Embryonic facial prominence (tissue), 1 donor: ENCODE results near the gene PCDH9.

Experiments used
- DNase-seq: peaks from one replicate; pipeline ENCODE4 v3.0.0-alpha.2; 2016; ENCODE audit errors: extremely low spot score

The PCDH9 gene

GRCh38 chr13:66399873-66400272, 830.3 kb downstream of the PCDH9 start:
- no peak for DNase-seq

DNA sequence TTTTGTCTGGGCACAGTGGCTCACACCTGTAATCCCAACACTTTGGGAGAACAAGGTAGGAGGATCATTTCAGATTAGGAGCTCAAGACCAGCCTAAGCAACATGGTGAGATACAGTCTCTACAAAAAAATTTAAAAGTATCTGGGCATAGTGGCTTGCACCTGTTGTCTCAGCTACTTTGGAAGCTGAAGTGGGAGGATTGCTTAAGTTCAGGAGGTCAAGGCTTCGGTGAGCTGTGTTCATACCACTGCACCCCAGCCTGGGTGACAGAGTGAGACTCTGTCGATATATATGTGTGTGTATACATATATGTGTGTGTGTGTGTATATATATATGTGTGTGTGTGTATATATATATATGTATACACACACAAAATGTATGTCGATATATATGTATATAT, 833.0 kb downstream of the PCDH9 start:
- DNase-seq: no peak

- no peak for DNase-seq
Observed at GRCh38 chr13:66391322-66391721, 838.8 kb downstream of the PCDH9 start.

DNA sequence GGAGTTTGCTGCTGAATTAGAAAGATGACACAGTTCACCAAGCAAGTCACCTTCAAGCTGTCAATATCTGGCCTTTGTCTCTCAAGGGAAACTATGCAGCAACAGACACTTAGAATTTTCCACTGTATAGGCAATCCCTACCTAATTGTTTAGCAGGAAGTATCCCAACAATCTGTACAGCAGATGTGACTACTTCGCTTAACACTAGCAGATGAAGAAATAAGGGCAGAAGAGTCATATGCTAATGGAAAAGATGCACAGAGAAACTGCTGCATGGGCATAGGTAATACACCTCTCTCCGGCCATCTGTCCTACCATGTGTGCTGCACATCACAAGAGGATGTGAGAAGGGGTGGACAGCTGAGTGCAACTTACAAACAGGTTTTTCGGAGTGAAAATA, 851.2 kb downstream of the PCDH9 start:
- no peak for DNase-seq

DNA sequence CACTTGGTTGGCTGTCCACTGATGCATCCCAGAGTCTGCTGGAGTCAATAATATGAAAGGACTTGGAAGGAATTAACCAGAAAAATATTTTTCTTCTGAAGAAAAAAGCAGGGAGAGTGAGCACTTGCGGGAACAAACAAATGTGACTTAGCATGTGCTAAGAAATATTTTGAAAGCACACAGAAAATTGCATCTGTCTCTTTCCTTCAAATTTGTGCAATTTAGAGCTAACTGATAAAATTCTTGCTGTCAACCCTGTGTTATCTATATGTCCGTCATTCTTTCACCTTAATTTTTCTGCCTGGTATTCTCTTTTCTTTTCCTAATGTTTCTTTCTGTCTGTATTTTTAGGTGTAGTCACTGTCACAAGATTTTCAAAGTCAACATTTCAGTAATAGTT, 852.6 kb downstream of the PCDH9 start:
- DNase-seq: no peak

- no peak for DNase-seq
Observed at GRCh38 chr13:66375756-66376155, 854.4 kb downstream of the PCDH9 start.

- DNase-seq: no peak
Observed at GRCh38 chr13:66369666-66370065, 860.5 kb downstream of the PCDH9 start.

DNA sequence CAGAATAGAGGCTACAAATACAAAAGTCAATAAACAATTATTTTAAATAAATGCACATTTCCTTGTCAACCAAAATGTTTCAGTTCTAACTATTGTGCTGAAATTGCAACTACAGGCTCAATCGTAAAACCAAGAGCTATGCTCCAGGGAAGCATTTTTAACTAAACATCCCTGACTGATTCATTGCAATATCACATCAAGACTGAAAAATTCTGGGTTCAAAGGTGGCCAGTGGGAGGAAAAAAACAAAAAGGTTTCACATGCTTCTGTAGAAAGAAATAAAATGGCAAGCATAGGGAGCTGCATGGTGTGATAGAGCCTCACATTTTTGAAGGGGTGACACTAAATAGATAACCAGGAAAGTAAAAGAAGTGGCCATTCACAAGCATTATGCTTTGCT, 862.8 kb downstream of the PCDH9 start:
- no peak for DNase-seq

DNA sequence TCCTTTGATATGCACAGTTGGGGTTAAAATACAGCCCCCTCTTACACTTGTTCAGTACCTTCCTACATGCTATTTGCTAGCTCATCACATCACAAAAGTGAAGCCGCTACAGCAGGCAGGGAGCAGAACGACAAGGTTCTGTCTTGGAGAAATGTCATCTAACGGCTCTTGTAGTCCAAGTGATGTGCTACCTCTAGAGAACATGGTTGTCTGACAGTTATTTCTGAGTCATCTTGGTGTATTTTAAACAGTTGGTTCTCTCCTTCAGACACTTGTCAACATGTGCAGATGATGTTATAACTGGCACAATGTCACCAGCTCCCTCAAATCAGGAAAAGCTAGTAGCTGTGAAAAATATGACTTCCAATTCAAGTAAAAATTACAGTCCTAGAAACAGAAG, 865.0 kb downstream of the PCDH9 start:
- DNase-seq: no peak

GRCh38 chr13:66364346-66364745, 865.8 kb downstream of the PCDH9 start:
- no peak for DNase-seq

GRCh38 chr13:66362485-66362884, 867.7 kb downstream of the PCDH9 start:
- no peak for DNase-seq

DNA sequence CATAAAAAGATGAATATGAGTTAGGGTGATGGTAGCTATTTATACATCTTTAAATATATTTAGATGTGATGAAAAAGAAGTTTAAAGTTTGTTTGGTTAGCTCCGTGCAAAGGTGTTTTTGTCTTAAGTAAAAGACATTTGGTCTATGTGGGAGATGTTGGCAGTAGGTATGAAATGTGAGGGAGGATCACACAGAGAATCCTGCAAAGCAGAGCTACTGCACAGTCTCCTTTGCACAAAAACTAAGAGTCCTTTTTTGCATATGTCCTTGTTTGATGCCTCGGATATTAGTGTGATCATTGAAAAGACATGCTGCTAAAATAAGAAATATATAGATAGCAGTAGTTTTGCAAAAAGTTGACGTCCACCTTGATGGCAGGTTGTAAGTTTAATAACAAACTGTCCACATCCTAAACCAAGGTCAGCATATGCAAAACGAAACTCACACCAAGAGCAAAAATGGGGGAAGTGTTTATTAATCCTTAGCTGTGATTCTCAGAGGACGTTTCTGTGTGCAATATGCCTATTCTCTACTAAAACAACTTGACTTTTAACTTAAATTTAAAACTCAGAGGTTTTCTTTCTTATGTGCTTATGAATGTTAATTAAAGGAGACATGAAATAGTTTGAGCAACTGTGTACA, 870.1 kb downstream of the PCDH9 start:
- DNase-seq: no peak

DNA sequence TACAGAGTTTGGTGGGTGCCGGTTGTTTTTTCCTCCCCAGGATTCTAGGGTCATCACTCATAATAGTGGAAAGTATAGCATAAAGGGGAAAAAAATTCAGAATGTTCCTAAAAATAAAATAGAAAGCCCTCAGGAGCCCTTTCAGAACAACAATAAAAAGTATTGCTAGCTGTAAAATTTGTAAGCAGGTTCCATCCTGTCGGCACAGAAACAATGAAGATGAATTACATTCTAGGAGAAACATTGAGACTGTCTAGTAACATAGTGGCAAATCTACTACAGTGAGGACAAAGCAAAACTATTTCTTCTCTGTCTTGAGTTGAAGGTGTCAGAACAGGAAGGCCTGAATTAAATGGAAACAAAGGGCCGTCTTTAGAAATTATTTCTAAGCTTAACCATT, 870.7 kb downstream of the PCDH9 start:
- DNase-seq: no peak

- DNase-seq: no peak
Observed at GRCh38 chr13:66358564-66358963, 871.6 kb downstream of the PCDH9 start.

- DNase-seq: no peak
Observed at GRCh38 chr13:66357463-66357862, 872.7 kb downstream of the PCDH9 start.

GRCh38 chr13:66354879-66355751, 875.0 kb downstream of the PCDH9 start:
- DNase-seq: no peak

GRCh38 chr13:66353664-66354063, 876.5 kb downstream of the PCDH9 start:
- no peak for DNase-seq

DNA sequence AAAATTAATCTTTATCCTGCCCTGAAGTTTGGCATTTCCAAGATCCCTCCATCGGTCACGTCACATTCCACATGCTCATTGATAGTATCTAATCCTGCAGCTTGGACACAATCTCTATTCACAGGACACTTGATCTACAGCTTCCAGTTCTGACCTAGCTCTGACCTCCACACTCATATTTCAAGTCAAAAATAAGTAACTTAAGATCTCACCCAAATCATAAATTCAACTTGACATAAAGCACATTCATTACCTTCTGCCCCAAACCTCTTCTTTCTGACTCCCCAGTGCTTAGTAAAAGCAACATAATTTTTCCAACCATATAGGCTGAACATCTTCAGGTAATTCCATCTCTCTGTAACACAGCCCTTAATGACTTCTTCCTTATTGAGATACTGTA, 880.2 kb downstream of the PCDH9 start:
- no peak for DNase-seq

DNA sequence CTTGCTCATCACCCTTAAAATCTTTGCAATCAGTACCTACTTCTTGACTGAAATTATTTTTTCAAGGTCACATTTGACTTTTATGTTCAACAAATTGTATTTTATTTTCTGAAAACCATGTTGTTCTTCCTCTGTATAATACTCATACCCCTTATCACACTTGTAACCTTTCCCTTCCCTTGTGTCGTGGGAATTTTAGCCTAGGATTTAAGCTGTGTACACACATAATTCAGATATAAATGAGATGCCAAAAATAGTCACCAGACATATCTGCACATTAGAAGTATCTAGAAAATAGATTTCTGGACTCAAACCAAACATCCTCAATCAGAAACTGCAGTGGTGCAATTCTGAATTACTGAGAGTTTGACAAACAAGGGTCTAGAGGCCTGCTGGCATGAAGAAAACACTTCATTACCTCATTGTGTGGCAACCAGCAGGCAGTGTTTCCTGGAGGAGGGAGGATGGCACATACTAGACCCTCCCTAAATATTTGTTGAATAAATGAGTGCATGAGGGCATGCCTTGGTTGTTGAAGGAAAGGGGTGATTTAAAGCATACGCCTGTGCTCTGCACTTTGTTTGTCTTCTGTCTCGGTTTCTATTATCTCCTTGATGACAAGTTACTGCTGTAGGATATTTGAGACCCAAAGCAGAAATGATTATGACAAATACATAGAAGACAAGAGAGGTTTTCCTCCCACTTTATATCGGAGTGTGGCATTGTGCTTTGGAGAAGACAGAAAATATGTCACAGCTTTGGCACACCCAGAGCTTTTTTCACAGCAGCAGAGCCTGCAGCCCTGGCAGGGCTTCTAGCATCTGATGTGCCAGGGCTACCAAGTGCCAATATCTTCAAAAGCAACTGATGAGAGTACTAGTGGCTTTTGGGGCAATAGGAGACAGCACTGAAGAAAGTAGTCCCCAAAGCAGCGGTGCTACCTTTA, 881.1 kb downstream of the PCDH9 start:
- DNase-seq: no peak

DNA sequence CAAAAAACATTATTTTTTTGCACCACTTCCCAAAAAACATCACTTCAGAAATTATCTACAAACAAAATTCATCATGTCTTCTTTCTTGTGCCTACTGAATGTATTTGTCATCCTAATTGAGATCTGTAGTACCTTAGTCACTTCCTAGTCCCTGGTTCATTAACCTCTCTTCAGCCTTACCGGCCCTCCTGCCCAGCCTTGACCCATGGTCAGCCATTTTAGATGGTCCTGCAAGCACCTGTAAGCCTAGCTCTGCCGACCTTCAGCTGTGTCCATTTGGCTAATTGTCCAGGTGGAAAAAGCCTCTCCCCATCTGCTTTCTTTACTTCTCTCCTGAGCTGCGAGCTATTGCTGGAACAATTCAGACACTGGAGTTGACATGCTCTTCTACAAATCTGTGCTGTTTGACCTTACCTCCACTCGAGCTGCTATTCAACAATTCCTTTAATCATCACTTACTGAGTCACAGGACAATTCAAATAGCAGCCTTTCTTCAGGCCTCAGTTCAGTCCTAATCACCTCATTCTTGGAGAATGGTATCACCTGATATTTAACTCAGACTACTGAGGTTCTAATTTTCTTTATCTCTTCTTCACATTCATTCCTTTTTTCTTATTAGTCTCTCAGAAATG, 882.5 kb downstream of the PCDH9 start:
- no peak for DNase-seq

DNA sequence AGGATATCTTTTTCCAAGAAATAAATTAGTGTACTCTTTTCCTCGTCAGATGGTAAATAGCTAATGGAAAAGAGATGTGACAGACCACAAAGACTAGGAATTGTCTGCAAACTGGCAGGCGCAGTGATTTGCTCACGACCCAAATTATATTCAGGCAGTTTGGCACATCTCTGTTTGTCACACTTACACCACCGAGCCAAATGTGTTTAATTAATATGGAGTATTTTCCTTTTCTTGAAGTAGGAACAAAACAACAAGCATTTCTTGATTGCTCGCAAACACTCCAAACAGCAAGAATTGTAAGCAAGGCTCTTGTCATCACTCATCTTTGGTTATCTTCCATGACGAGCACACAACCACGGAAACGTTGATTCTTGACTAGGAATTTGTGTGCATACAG, 884.2 kb downstream of the PCDH9 start:
- no peak for DNase-seq

DNA sequence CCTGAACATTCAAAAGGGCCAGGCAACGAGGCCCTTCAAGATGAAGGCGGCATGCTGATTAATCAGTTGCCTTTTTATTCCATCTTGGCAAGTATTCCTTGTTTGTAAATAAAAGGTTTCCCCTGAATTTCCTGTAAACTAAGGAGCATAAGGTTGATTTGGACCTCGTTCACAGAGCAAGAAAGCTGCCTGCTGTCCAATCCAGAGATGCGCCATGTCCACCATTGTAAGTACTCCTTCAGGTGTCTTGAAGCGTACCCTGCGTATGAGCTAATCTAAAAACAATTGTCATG, 884.7 kb downstream of the PCDH9 start:
- no peak for DNase-seq
